Lower leg skin (tissue), 4 donors: ENCODE data around the gene AXIN2. TPM values are rescaled to one million over a fixed set of nuclear protein-coding genes. Genes with fewer than 3 reads are reported as not detected.

Experiments
- DNase-seq, 2 donors: peaks; one replicate each; pipeline ENCODE4 v3.0.0-alpha.2; 2019; ENCODE audit warnings: low spot score in 2 of 2
- H3K4me3 ChIP-seq: fragments of 200-600 bp; sonication (generic); 2 replicates; pipeline ENCODE4 v1.5.1; 2017; ENCODE audit warnings: mild to moderate bottlenecking, low read depth; ENCODE audit not compliant: poor library complexity, severe bottlenecking
- POLR2A ChIP-seq, 2 donors: fragments of 450-650 bp; IDR thresholded peaks; one replicate each; pipeline ENCODE4 v1.6.1; 2016 to 2017; ENCODE audit warnings: antibody characterized with exemption in 2 of 2, mild to moderate bottlenecking in 1 of 2, moderate library complexity in 1 of 2
- WGBS, 2 donors: methylation state at CpG; one replicate each; pipeline ENCODE4 v1.1.5; 2018; 5-methylcytosine and 5-hydroxymethylcytosine counted together
- intact Hi-C: fragments of 100-400 bp; cut with DNase I; formaldehyde crosslinking; loops from one replicate; pipeline ENCODE4 v1.15.0; 2023; ENCODE audit warnings: low total_unique reads
- total RNA-seq, 4 donors: library from RNA; depleted of rRNA; stranded (reverse); fragments of >200 nt; gene quantifications; one replicate each; pipeline ENCODE4 v1.1.0, GENCODE V29; 2016
- TF ChIP-seq, protein P1 (sequence below), 3 donors: fragments of 450-650 bp; IDR thresholded peaks; one replicate each; pipeline ENCODE4 v1.5.1; 2016; ENCODE audit warnings: antibody characterized with exemption in 3 of 3, mild to moderate bottlenecking in 3 of 3, moderate library complexity in 2 of 3

AXIN2 gene
- total RNA-seq, 4 donors from 2014 or later, result 11.7 to 16.7 (median 14.6) TPM

DNA sequence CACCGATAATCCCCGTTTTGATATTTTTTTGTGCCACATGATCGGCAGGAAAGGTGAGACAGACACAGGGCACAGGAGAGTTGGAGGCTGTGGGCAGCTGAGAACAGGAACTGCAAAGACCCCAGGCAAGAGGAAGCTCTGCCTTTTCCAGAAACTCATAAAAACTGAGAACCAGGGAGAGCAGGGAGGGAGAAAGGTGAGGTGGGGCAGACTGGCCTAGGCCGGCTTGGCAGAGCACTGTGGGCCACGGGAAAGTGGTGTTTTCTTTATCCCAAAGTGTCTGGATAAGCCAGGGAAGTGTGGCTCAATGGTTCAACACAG is 11.8 kb upstream of the AXIN2 start:
- DNase-seq, result no peak
- TF ChIP-seq POLR2A (IDR thresholded peaks at IDR 0.05), result no peak
- TF ChIP-seq, protein P1, sequence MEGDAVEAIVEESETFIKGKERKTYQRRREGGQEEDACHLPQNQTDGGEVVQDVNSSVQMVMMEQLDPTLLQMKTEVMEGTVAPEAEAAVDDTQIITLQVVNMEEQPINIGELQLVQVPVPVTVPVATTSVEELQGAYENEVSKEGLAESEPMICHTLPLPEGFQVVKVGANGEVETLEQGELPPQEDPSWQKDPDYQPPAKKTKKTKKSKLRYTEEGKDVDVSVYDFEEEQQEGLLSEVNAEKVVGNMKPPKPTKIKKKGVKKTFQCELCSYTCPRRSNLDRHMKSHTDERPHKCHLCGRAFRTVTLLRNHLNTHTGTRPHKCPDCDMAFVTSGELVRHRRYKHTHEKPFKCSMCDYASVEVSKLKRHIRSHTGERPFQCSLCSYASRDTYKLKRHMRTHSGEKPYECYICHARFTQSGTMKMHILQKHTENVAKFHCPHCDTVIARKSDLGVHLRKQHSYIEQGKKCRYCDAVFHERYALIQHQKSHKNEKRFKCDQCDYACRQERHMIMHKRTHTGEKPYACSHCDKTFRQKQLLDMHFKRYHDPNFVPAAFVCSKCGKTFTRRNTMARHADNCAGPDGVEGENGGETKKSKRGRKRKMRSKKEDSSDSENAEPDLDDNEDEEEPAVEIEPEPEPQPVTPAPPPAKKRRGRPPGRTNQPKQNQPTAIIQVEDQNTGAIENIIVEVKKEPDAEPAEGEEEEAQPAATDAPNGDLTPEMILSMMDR (IDR thresholded peaks at IDR 0.05), result no peak
- intact Hi-C loops, result no loop called here
- 79 to 87% methylated on average over 5 of the region's 5 CpGs for WGBS, 2 donors
- no peak overlapping the region for H3K4me3 ChIP-seq

DNA sequence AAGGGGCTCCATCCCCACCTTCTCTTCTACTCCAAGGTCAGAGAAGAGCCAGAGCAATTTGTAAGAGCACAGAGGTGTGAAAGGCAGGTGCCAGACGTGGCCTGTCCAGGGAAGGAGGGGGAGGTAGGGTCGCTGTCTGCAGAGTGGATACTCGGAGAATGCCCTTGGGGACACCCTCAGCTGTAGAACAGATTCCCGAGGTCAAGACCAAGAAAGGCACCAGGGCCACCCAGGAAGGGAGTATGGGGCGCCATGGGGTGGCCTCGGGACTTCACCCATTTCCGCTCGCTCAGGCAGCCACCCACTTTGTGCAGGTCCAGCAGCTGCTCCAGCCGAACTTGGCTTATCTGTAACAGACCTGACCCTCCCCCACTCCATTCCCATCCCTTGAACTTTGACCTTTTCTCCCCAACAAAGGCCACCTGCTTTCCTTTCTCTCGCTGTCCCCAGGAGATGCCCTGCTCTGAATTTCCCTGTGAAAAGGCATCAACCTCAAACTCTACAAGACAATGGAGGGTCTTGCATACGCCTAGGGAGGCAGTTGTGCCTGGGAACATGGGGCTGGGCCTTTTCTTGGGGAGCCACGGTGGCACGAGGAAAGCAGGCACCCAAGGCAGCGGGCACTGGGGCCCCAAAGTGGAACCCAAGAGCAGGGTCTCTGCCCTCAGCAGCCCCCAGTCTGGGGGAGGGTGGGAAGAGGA is 11.3 kb upstream of the AXIN2 start:
- WGBS, 2 donors, result 84 to 87% methylated on average over 14 of the region's 14 CpGs
- DNase-seq, result no peak
- TF ChIP-seq, protein P1 (IDR thresholded peaks at IDR 0.05), result no peak
- no peak for TF ChIP-seq POLR2A (IDR thresholded peaks at IDR 0.05)
- intact Hi-C loops, result no loop called here
- no peak overlapping the region for H3K4me3 ChIP-seq

GRCh38 chr17:65572186-65572580 is 10.7 kb upstream of the AXIN2 start:
- 71 to 74% methylated on average over 6 of the region's 6 CpGs for WGBS, 2 donors
- intact Hi-C loops, result no loop called here
- H3K4me3 ChIP-seq, result no peak overlapping the region
- no peak for DNase-seq
- TF ChIP-seq, protein P1 (IDR thresholded peaks at IDR 0.05), result no peak
- no peak for TF ChIP-seq POLR2A (IDR thresholded peaks at IDR 0.05)

DNA sequence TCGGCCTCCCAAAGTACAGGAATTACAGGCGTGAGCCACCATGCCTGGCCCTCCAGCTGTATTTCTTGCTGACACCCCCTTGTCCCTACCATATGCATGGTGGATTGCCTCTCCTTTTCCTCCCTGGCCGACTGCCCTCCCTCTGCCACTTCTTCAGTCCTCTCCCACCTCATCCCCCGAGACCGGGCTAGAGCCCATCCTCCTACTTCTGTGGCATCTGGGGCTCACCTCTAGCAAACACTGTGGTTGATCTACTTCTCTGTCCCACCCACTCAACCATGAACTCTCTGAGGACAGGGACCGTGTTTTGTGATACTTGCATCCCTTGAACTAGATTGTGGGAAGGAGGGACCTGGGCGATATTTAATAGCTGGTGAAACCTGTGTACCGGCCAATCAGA is 7.5 kb upstream of the AXIN2 start:
- H3K4me3 ChIP-seq, result no peak overlapping the region
- 92 to 94% methylated on average over 8 of the region's 8 CpGs for WGBS, 2 donors
- TF ChIP-seq POLR2A (IDR thresholded peaks at IDR 0.05), result no peak
- TF ChIP-seq, protein P1 (IDR thresholded peaks at IDR 0.05), result no peak
- DNase-seq, result no peak
- intact Hi-C loops, result no loop called here

DNA sequence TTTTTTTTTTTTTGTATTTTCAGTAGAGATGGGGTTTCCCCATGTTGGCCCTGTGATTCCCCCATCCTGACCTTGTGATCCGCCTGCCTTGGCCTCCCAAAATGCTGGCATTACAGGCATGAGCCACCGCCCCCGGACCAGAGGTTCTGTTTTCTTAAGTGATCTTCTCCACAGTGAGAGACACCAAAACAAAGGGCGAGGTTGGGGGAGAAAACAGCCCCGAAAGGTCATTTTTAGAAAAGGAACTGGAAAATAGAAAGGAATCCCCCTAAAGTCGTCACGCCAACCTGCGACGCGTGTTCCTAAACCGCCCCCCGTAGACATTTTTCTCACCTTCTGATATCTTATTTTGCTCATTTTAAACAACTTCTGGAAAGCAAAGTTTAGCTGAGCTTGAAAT is 6.1 kb upstream of the AXIN2 start:
- TF ChIP-seq, protein P1 (IDR thresholded peaks at IDR 0.05), result no peak
- no peak for TF ChIP-seq POLR2A (IDR thresholded peaks at IDR 0.05)
- DNase-seq, result no peak
- 94 to 95% methylated on average over 12 of the region's 12 CpGs for WGBS, 2 donors
- H3K4me3 ChIP-seq, result no peak overlapping the region
- intact Hi-C loops, result no loop called here

- DNase-seq, result no peak
- TF ChIP-seq, protein P1 (IDR thresholded peaks at IDR 0.05), result no peak
- TF ChIP-seq POLR2A (IDR thresholded peaks at IDR 0.05), result no peak
- H3K4me3 ChIP-seq, result no peak overlapping the region
- WGBS, 2 donors, result 83 to 91% methylated on average over 4 of the region's 4 CpGs
- intact Hi-C loops, result no loop called here
Measured at GRCh38 chr17:65565559-65565958, 4.1 kb upstream of the AXIN2 start.
